Mesenchymal stem cell (in vitro differentiated cells and primary cell): ENCODE data around the gene PARP11.

Source experiments
- DNase-seq: peaks from one replicate; pipeline ENCODE4 v3.0.0-alpha.2; 2013
- H2AFZ ChIP-seq: one replicate; pipeline ENCODE4 v1.6.1; 2013; ENCODE audit warnings: low read depth, mild to moderate bottlenecking, control low read depth, inconsistent platforms, low read length, moderate library complexity
- H2AK5ac ChIP-seq: 2 replicates; pipeline ENCODE4 v1.6.1; 2013; ENCODE audit warnings: low read length, moderate library complexity, mild to moderate bottlenecking, inconsistent platforms; ENCODE audit not compliant: severe bottlenecking
- H2BK120ac ChIP-seq: one replicate; pipeline ENCODE4 v1.6.1; 2013; ENCODE audit warnings: low read depth, mild to moderate bottlenecking, inconsistent platforms, low read length, moderate library complexity
- H2BK12ac ChIP-seq, 2 experiments: one replicate each; pipeline ENCODE4 v1.6.1; 2013; ENCODE audit warnings: inconsistent platforms in 2 of 2, low read length in 2 of 2, mild to moderate bottlenecking in 2 of 2, moderate library complexity in 2 of 2, control low read depth in 1 of 2
- H2BK15ac ChIP-seq: one replicate; pipeline ENCODE4 v1.6.1; 2013; ENCODE audit warnings: mild to moderate bottlenecking, low read depth, inconsistent platforms; ENCODE audit not compliant: poor library complexity, severe bottlenecking
- H2BK5ac ChIP-seq: 2 replicates; pipeline ENCODE4 v1.6.1; 2013; ENCODE audit warnings: low read depth, mild to moderate bottlenecking, low read length, control low read depth, inconsistent platforms; ENCODE audit not compliant: poor library complexity, severe bottlenecking
- H3K14ac ChIP-seq, 2 experiments: one replicate each; pipeline ENCODE4 v1.6.1; 2013; ENCODE audit warnings: inconsistent platforms in 2 of 2, low read length in 2 of 2, control low read depth in 1 of 2, mild to moderate bottlenecking in 1 of 2, moderate library complexity in 1 of 2
- H3K18ac ChIP-seq, 2 experiments: one replicate each; pipeline ENCODE4 v1.6.1; 2013; ENCODE audit warnings: inconsistent platforms in 2 of 2, low read length in 2 of 2, control low read depth in 1 of 2, low read depth in 1 of 2, mild to moderate bottlenecking in 1 of 2
- H3K23ac ChIP-seq, 2 experiments: one replicate each; pipeline ENCODE4 v1.6.1; 2013; ENCODE audit warnings: inconsistent platforms in 2 of 2, low read length in 2 of 2, mild to moderate bottlenecking in 2 of 2, moderate library complexity in 2 of 2, control low read depth in 1 of 2
- H3K27ac ChIP-seq: 2 replicates; pipeline ENCODE4 v1.5.1; 2013; ENCODE audit warnings: mild to moderate bottlenecking, moderate library complexity, low read length, control low read depth, inconsistent platforms; ENCODE audit not compliant: poor library complexity, severe bottlenecking
- H3K27me3 ChIP-seq, 2 experiments: 2 replicates each; pipeline versions ENCODE4 v1.6.1 to v1.7.0; 2013; ENCODE audit warnings: low read length in 2 of 2, mild to moderate bottlenecking in 2 of 2, moderate library complexity in 2 of 2, control low read depth in 1 of 2, inconsistent platforms in 1 of 2; ENCODE audit not compliant: control insufficient read depth in 1 of 2, insufficient read depth in 1 of 2
- H3K36me3 ChIP-seq, 2 experiments: 2 replicates each; pipeline versions ENCODE4 v1.6.1 to v1.7.0; 2013; ENCODE audit warnings: low read length in 2 of 2, control low read depth in 1 of 2, inconsistent platforms in 1 of 2, low read depth in 1 of 2, mild to moderate bottlenecking in 1 of 2; ENCODE audit not compliant: insufficient read depth in 2 of 2, control insufficient read depth in 1 of 2
- H3K4ac ChIP-seq, 2 experiments: one replicate each; pipeline ENCODE4 v1.6.1; 2013; ENCODE audit warnings: inconsistent platforms in 2 of 2, low read length in 2 of 2, mild to moderate bottlenecking in 2 of 2, moderate library complexity in 2 of 2, control low read depth in 1 of 2, low read depth in 1 of 2
- H3K4me1 ChIP-seq: 2 replicates; pipeline ENCODE4 v1.6.1; 2013; ENCODE audit warnings: low read depth, low read length, control low read depth; ENCODE audit not compliant: control insufficient read depth, insufficient read depth
- H3K4me2 ChIP-seq: 2 replicates; pipeline ENCODE4 v1.6.1; 2013; ENCODE audit warnings: low read length, mild to moderate bottlenecking, inconsistent platforms; ENCODE audit not compliant: poor library complexity, severe bottlenecking
- H3K4me3 ChIP-seq, 2 experiments: 2 replicates each; pipeline versions ENCODE4 v1.5.1 to v1.7.0; 2013; ENCODE audit warnings: low read length in 2 of 2, mild to moderate bottlenecking in 2 of 2, control low read depth in 1 of 2, low read depth in 1 of 2; ENCODE audit not compliant: insufficient read depth in 1 of 2
- H3K79me1 ChIP-seq: replicated peaks from 2 replicates; pipeline ENCODE4 v1.6.1; 2013; ENCODE audit warnings: mild to moderate bottlenecking, control low read depth, low read length, inconsistent platforms; ENCODE audit not compliant: poor library complexity, severe bottlenecking
- H3K9ac ChIP-seq: 2 replicates; pipeline ENCODE4 v1.7.0; 2013; ENCODE audit warnings: mild to moderate bottlenecking, low read length, moderate library complexity
- H3K9me3 ChIP-seq: 2 replicates; pipeline ENCODE4 v1.7.0; 2013; ENCODE audit warnings: mild to moderate bottlenecking, low read length; ENCODE audit not compliant: control insufficient read depth
- H4K8ac ChIP-seq: one replicate; pipeline ENCODE4 v1.6.1; 2013; ENCODE audit warnings: inconsistent platforms, mild to moderate bottlenecking, low read length, moderate library complexity
- H4K91ac ChIP-seq: one replicate; pipeline ENCODE4 v1.6.1; 2013; ENCODE audit warnings: mild to moderate bottlenecking, low read length, inconsistent platforms
- WGBS: methylation state at CpG from one replicate; pipeline ENCODE4 v1.1.7; 2013; ENCODE audit warnings: mixed read lengths; 5-methylcytosine and 5-hydroxymethylcytosine counted together

PARP11 gene

GRCh38 chr12:3836641-3837040 is 36.6 kb downstream of the PARP11 start:
- Histone ChIP-seq H3K27me3 (no peaks in the 10 kb centered on the region), H2BK15ac (no peak overlapping the region), H2BK120ac (no peak overlapping the region), H4K91ac (no peak overlapping the region), H3K79me1 (peaks cover 21% of the 10 kb centered on the region), H3K4me1 (no peaks in the 10 kb centered on the region), H3K18ac (peak overlapping the region in 1 of 2 experiments; percentile 40), H2AFZ (no peak overlapping the region), H3K9me3 (no peaks in the 10 kb centered on the region), H3K9ac (no peak overlapping the region), H3K4me2 (no peak overlapping the region), H2BK12ac (no peak overlapping the region), H2BK5ac (no peak overlapping the region), H3K14ac (no peak overlapping the region), H3K4ac (no peak overlapping the region), H2AK5ac (no peak overlapping the region), H4K8ac (no peak overlapping the region), H3K4me3 (no peak overlapping the region), H3K23ac (no peak overlapping the region), H3K27ac (no peak overlapping the region), H3K36me3 (peaks cover 0 to 7% of the 10 kb centered on the region in 2 experiments)
- WGBS, result 100% methylated on average over 3 of the region's 3 CpGs
- DNase-seq, result no peak

GRCh38 chr12:3835914-3836313 is 37.3 kb downstream of the PARP11 start:
- no peak overlapping the region for H3K4me3 ChIP-seq
- no peaks in the 10 kb centered on the region for H3K27me3 ChIP-seq
- no peak overlapping the region for H3K14ac ChIP-seq
- H2BK120ac ChIP-seq, result no peak overlapping the region
- H3K36me3 ChIP-seq, result peaks cover 0 to 7% of the 10 kb centered on the region in 2 experiments
- H3K79me1 ChIP-seq, result peaks cover 20% of the 10 kb centered on the region
- no peak overlapping the region for H2BK15ac ChIP-seq
- no peaks in the 10 kb centered on the region for H3K4me1 ChIP-seq
- H3K9me3 ChIP-seq, result no peaks in the 10 kb centered on the region
- no peak overlapping the region for H3K18ac ChIP-seq
- H4K91ac ChIP-seq, result no peak overlapping the region
- H3K4ac ChIP-seq, result no peak overlapping the region
- H3K23ac ChIP-seq, result no peak overlapping the region
- no peak overlapping the region for H2AFZ ChIP-seq
- H2AK5ac ChIP-seq, result no peak overlapping the region
- no peak overlapping the region for H3K9ac ChIP-seq
- no peak overlapping the region for H4K8ac ChIP-seq
- no peak overlapping the region for H2BK5ac ChIP-seq
- no peak overlapping the region for H3K4me2 ChIP-seq
- DNase-seq, result no peak
- 100% methylated on average over 1 of the region's 2 CpGs for WGBS
- H3K27ac ChIP-seq, result no peak overlapping the region
- H2BK12ac ChIP-seq, result no peak overlapping the region

- no peaks in the 10 kb centered on the region for H3K9me3 ChIP-seq
- 85% methylated on average over 6 of the region's 6 CpGs for WGBS
These were observed 38.4 kb downstream of the PARP11 start for GRCh38 chr12:3834774-3835173.

GRCh38 chr12:3833670-3834310 is 39.4 kb downstream of the PARP11 start:
- H3K18ac ChIP-seq, result no peak overlapping the region
- no peak overlapping the region for H3K14ac ChIP-seq
- H2BK120ac ChIP-seq, result no peak overlapping the region
- no peaks in the 10 kb centered on the region for H3K9me3 ChIP-seq
- WGBS, result 77% methylated on average over 6 of the region's 6 CpGs
- H3K36me3 ChIP-seq, result peaks cover 3 to 5% of the 10 kb centered on the region in 2 experiments
- H4K91ac ChIP-seq, result no peak overlapping the region
- no peak overlapping the region for H2BK5ac ChIP-seq
- no peak overlapping the region for H2BK15ac ChIP-seq
- no peaks in the 10 kb centered on the region for H3K4me1 ChIP-seq
- no peak overlapping the region for H3K23ac ChIP-seq
- no peak overlapping the region for H2AK5ac ChIP-seq
- no peak overlapping the region for H2BK12ac ChIP-seq
- H3K9ac ChIP-seq, result no peak overlapping the region
- H4K8ac ChIP-seq, result no peak overlapping the region
- H3K4me3 ChIP-seq, result no peak overlapping the region
- H3K27ac ChIP-seq, result no peak overlapping the region
- H3K4ac ChIP-seq, result no peak overlapping the region
- peaks cover 20% of the 10 kb centered on the region for H3K79me1 ChIP-seq
- H2AFZ ChIP-seq, result no peak overlapping the region
- no peak for DNase-seq
- H3K27me3 ChIP-seq, result no peaks in the 10 kb centered on the region
- H3K4me2 ChIP-seq, result no peak overlapping the region

More at GRCh38 chr12:3834774-3835173, 38.4 kb downstream of the PARP11 start:
- no peak overlapping the region for H2BK15ac ChIP-seq
- H2BK120ac ChIP-seq, result no peak overlapping the region
- H3K18ac ChIP-seq, result peak overlapping the region in 1 of 2 experiments; percentile 48
- H3K4me3 ChIP-seq, result no peak overlapping the region
- no peak overlapping the region for H3K23ac ChIP-seq
- H3K9ac ChIP-seq, result no peak overlapping the region
- H3K14ac ChIP-seq, result no peak overlapping the region
- no peaks in the 10 kb centered on the region for H3K27me3 ChIP-seq
- H3K27ac ChIP-seq, result no peak overlapping the region
- no peak overlapping the region for H4K91ac ChIP-seq
- H3K36me3 ChIP-seq, result peaks cover 0 to 7% of the 10 kb centered on the region in 2 experiments
- H2AFZ ChIP-seq, result no peak overlapping the region
- H3K4me2 ChIP-seq, result no peak overlapping the region
- H4K8ac ChIP-seq, result no peak overlapping the region
- H3K4me1 ChIP-seq, result no peaks in the 10 kb centered on the region
- H2AK5ac ChIP-seq, result no peak overlapping the region
- H3K4ac ChIP-seq, result no peak overlapping the region
- no peak for DNase-seq
- no peak overlapping the region for H2BK12ac ChIP-seq
- H3K79me1 ChIP-seq, result peaks cover 20% of the 10 kb centered on the region
- no peak overlapping the region for H2BK5ac ChIP-seq
